GM18508 (cell line): ENCODE data around the gene KRT71.

Source experiments
- ATAC-seq: cut with Tn5 transposase; IDR thresholded peaks from one replicate; pipeline ENCODE4 v1.9.1; 2021; ENCODE audit warnings: moderate number of reproducible peaks; ENCODE audit not compliant: insufficient read depth, unreplicated experiment

Gene KRT71

GRCh38 chr12:52524241-52524897 lies 28.6 kb downstream of the KRT71 start:
- ATAC-seq = no peak

GRCh38 chr12:52523824-52524223 lies 29.1 kb downstream of the KRT71 start:
- ATAC-seq = no peak

DNA sequence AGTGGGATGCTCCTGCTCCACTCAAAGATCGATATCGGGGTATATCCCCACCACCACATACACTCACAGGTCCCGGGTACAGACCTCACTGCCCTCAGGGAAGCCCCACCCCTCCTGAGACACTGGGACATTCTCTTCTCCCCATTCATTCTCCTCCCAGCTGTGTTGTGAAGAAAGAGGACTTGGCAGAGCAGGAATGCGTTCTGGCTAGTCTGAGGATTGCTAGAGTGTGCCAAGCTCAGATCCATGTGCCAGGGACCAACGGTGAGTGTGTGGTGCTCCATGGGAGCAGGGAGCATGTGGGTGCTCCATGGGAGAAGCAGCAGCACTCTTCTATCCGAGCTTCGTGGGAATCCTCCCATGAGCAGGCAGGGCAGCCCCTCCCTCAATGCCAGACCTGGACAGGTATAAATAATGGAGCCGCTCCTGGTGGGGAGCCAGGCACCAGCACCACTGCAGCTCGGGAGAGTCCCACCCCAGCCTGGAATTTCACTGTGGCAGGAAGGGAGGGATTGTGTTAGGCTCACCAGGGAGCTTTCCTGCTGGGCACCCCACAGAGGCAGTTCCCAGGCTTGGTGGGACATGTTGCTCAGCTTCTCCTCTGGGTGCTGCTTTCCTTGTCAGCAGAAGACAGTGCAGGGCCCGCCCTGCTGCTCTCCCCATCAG lies 30.5 kb downstream of the KRT71 start:
- ATAC-seq = no peak

DNA sequence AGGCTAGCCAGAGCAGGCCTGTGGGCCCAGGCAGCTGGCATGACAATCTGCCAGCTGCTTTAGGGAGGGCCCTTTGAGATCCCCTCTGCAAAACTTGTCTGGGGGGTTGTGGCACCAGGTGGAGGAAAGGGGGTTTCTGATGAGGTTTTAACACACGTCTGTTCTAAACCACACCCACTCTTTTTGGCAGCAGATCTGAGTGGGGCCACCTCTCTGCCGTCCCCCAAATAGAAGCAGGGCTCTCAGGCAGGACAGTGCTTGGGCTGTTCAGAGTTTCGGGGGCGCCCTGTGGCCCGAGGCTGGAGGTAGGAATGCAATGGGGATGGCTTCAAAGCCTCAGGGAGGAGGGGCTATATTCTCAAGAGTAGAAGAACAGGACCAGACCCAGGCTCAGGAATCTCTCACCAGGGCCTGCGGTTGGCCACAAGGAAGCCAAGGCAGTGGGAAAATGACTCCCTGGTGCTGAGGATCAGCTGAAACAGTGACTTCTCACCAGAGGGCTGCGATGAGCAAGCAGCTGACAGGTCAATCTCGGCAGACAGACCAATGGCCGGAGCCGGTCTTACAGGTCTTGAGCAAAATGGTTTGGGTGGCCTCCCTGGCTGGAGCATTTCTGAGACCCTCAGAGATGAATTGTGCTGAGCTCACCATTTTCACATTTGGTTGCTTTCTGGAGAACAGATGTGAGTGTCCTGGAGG lies 31.2 kb downstream of the KRT71 start:
- no peak for ATAC-seq

- no peak for ATAC-seq
Observed at GRCh38 chr12:52521175-52521567, 31.8 kb downstream of the KRT71 start.

DNA sequence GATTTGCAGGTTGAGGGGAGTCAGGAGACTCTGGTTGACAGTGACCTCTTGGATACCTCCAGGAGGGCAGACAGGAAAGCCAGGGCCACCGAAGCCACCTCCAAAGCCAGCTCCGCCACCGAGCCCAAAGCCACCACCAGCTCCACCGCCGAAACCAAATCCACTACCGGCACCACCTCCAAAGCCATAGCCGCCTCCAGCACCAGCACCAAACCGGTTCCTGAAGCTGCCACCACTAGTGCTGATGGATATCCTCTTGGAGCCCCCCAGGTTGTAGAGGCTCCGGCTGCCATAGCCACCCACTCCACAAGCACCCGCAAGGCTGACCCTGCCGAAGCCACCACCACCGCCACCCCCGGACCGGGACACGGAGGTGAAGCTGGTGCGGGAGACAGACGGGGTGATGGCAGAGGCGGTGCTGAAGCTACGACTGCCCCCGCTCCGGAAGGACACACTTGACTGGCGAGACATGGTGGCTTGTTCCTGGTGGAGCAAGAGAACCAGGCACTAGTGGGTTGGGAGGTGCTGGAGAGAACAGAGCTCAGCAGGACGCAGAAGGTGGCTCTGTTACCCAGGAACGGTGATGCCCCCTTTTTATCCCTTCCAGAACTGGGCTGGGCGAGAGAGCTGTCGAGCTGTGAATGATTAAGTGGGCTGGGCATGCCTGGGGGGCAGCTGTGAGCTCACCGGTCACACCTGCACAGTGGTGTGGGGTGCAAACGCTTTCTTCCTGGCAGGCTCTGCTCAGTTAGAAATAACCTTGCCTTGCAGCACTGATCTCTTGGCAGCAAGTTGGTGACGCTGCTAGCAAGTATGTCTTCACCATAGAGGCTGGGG lies 32.9 kb downstream of the KRT71 start, which contains the start of gene KRT5:
Gene KRT5, minus strand, starts transcription at position 569 of the 837 bp plus-strand sequence. Its CDS starts 98 bp downstream, at position 471.
- no peak for ATAC-seq

DNA sequence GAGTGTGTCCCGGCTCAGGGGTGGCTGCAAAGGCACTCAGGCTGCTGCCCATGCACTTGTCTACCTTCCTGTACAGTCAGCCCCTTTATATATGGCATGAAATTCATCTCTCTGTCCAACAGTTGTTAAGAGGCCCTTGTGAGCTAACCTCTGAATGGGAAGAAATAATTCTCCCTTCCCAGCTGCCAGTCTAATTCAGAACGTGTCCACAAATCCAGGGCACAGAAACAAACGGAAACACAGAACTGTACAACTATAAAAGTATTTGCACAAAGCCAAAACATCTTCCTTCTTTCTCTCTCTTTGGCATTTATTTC lies 33.6 kb downstream of the KRT71 start:
- no peak for ATAC-seq

GRCh38 chr12:52518574-52519386 lies 34.2 kb downstream of the KRT71 start:
- ATAC-seq = no peak

- ATAC-seq = no peak
Observed at GRCh38 chr12:52517888-52518287, 35.1 kb downstream of the KRT71 start.

DNA sequence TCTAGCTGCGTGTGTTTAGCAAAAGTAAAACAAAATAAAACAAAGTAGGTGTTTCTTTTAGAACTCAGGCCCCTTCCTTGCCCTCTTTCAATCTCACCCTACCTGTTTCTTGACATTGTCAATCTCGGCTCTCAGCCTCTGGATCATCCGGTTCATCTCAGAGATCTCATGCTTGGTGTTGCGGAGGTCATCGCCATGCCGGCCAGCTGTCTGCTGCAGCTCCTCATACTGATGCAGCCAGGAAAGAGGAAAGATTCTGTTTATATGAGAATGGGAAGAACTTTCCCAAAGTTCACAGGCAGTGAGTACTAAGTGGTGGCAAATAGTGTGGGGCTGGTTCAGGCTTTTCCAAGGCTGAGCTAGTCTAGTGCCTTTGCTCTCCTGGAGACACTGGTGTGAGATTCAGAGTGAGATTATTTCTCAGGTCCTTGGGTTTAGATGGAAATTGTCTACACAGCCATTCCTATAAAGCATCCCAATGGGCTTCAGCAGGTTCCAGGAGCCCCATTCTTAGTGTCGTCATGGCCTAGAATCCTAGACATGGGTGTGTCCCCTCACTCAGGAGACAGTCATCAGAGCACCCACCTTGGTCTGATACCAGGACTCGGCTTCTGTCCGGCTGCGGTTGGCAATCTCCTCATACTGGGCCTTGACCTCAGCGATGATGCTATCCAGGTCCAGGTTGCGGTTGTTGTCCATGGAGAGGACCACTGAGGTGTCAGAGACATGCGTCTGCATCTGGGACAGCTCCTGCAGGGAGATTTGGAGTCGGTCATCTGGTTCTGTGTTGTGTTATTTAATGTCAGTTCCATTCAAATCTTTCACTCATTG lies 35.7 kb downstream of the KRT71 start:
- no peak for ATAC-seq

GRCh38 chr12:52515927-52516831 lies 36.8 kb downstream of the KRT71 start:
- ATAC-seq = no peak

DNA sequence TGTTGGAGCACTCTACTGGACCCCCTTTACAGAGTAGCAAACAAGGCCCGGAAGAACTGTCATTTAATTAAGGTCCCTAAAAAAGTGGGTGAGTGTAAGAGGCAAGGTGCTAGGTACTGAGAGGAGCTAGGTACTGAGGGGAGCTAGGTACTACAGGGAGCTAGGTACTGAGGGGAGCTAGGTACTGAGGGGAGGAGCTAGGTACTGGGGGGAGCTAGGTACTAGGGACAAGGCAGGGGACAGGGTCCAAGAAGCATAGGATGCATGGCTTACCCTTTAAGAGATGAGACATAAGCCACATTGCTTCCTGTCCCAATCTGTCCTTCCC lies 37.7 kb downstream of the KRT71 start:
- ATAC-seq = no peak

DNA sequence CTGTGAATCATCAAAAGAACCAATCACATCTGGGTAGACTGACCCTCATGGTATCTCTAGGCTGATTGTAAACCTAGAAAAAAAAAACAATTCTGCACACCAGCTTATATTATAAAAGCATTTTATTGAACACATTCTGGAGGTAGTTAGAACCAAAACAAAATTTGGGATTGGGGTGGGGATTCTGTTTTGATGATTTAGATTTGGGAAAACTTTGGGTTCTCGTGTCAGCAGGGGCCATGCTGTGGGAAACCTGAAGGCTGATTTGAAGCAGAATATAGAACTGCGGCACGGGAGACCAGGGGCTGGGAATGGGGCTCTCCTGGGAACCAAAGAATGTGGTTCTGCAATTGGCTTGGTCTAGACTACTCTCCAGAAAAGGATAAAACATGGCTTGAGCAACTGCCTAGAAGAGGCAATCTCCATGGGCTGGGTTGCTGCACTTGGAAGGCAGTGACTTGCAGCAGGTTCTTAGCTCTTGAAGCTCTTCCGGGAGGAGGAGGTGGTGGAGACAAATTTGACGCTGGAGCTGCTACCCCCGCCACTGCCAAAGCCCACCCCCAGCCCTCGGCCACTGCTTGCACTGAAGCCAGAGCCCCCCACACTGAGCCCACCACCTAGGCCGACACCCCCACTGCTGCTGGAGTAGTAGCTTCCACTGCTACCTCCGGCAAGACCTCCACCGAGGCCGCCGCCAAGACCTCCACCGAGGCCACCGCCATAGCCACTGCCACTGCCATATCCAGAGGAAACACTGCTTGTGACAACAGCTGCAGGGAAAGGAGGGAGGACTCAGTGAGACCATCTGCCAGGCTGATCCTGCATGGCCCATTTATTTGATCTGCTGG lies 38.2 kb downstream of the KRT71 start:
- no peak for ATAC-seq

DNA sequence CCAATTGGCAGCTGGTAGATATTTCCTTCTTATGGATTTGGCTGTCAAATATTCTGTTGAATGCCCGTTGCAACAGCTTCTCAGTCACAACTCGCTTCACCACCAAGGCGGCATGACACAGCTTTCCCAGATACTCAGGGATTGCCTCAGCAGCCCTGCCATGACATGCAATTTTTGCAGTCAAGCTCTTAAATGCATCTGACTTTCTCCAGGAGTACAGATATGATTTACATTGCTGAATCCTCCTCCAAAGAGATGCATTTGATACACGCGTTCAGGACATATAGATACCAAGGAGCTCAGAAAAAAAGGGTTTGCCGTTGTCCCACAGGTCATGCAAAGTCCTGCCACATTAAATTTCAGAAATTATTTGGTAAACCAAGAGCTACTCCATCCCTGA lies 39.2 kb downstream of the KRT71 start:
- no peak for ATAC-seq

GRCh38 chr12:52508211-52508610 lies 44.7 kb downstream of the KRT71 start:
- no peak for ATAC-seq

DNA sequence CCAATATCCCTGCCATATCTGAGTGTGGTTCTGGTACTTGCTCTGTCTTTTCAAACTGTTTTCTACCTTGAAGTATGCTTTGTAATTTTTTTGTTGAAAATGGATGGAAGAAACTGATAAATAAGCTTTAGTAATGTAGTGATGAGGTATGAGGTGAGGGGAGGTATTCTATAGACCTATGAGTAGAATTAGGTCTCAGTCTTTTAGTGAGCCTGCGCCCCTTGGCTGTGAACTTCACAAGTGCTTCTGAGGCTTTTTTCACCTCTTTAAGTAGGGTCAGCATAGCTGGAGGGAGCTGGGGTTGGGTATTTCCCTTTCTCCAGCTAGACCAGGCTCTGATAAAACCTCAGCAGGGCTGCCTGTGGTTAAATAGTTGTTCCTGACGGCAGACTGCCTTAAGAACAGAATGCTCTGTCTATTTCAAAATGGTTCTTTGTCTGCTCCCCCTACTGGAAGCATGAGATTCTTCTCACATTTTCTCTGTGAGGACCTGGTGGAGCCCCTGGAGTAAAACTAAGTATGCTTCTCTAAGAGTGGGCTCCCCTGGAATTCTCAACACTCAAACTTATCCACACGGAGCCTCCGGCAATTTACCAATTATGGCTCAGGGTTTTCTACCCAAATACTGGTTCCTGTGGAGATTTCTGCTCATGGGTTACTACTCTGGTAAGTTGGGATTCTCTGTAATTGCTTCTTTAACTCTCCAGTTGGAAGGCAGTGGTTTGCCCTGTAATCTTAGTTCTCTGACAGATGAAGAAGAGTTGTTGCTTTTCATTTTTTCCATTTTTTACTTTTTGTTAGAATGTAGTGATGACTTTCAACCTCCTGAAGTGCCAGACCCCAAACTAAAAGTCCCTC lies 45.9 kb downstream of the KRT71 start:
- no peak for ATAC-seq
